Panc1 (cell line): ENCODE measurements around the gene ILDR2. TPM values are rescaled to one million over a fixed set of nuclear protein-coding genes. Genes with fewer than 3 reads are reported as not detected.

Source experiments
- ATAC-seq: fragments of 200-7000 bp; cut with Tn5 transposase; 2 replicates; pipeline ENCODE4 v1.9.1; 2020; ENCODE audit warnings: mild to moderate bottlenecking, moderate library complexity
- BruUV-seq: library from RNA; stranded (reverse); fragments of 400-500 nt; replicated peaks from 2 replicates; lab custom pipeline; 2021; lab: Mats Ljungman, UMichigan
- CTCF ChIA-PET: fragments of 300-600 bp; sonication (Branson Sonifier 250); formaldehyde crosslinking; loops from one replicate; lab custom pipeline; 2022; ENCODE audit warnings: antibody characterized with exemption; lab: Charles Lee
- POLR2A ChIA-PET: fragments of 300-600 bp; sonication (Branson Sonifier 250); formaldehyde crosslinking; loops from one replicate; lab custom pipeline; 2022; ENCODE audit warnings: antibody characterized with exemption; lab: Charles Lee
- DNase-seq: peaks from one replicate; pipeline ENCODE4 v3.0.0-alpha.2; 2010; ENCODE audit warnings: low read depth, low spot score
- H3K27ac ChIP-seq: 2 replicates; pipeline ENCODE4 v1.5.1; 2011; ENCODE audit warnings: mild to moderate bottlenecking, low read length, inconsistent platforms
- H3K27me3 ChIP-seq: fragments of 200-500 bp; sonication (Bioruptor generic); 2 replicates; pipeline ENCODE4 v1.6.0; 2014; ENCODE audit warnings: low read length, inconsistent platforms; ENCODE audit not compliant: control insufficient read depth, insufficient read depth
- H3K36me3 ChIP-seq: fragments of 200-500 bp; sonication (Bioruptor generic); 2 replicates; pipeline ENCODE4 v1.5.1; 2014; ENCODE audit warnings: inconsistent platforms, mild to moderate bottlenecking, low read length, moderate library complexity; ENCODE audit not compliant: control insufficient read depth, insufficient read depth
- H3K4me1 ChIP-seq: 2 replicates; pipeline ENCODE4 v1.5.1; 2011; ENCODE audit warnings: inconsistent platforms, mild to moderate bottlenecking, low read length, moderate library complexity; ENCODE audit not compliant: control insufficient read depth, insufficient read depth
- H3K4me3 ChIP-seq, 2 experiments: 2 replicates each; pipeline ENCODE4 v1.5.1; 2011 to 2012; ENCODE audit warnings: low read depth in 2 of 2, low read length in 2 of 2, mild to moderate bottlenecking in 2 of 2, inconsistent platforms in 1 of 2, moderate library complexity in 1 of 2
- H3K9me3 ChIP-seq: fragments of 200-500 bp; sonication (Bioruptor generic); 2 replicates; pipeline ENCODE4 v1.5.1; 2014; ENCODE audit warnings: low read depth, mild to moderate bottlenecking, inconsistent platforms, low read length, moderate library complexity; ENCODE audit not compliant: control insufficient read depth, insufficient read depth
- CTCF ChIP-seq: fragments of 450-650 bp; IDR thresholded peaks from 2 replicates; pipeline ENCODE4 v1.5.1; 2017; ENCODE audit warnings: mild to moderate bottlenecking
- POLR2AphosphoS5 ChIP-seq: IDR thresholded peaks from 2 replicates; pipeline ENCODE4 v1.6.1; 2012; ENCODE audit warnings: mild to moderate bottlenecking, low read depth, low read length, moderate library complexity
- REST ChIP-seq, 2 experiments: IDR thresholded peaks; 2 replicates each; pipeline ENCODE4 v1.6.1; 2011 to 2012; ENCODE audit warnings: low read depth in 2 of 2, control low read depth in 1 of 2, low read length in 1 of 2, mild to moderate bottlenecking in 1 of 2, moderate library complexity in 1 of 2; ENCODE audit not compliant: insufficient read depth in 1 of 2
- SIN3A ChIP-seq: IDR thresholded peaks from 2 replicates; pipeline ENCODE4 v1.6.1; 2012; ENCODE audit warnings: low read depth, mild to moderate bottlenecking, low read length, moderate library complexity, borderline replicate concordance; ENCODE audit not compliant: insufficient read depth
- TCF7L2 ChIP-seq: IDR thresholded peaks from 2 replicates; pipeline ENCODE4 v1.6.1; 2011; ENCODE audit warnings: mild to moderate bottlenecking, low read depth, low read length, inconsistent platforms
- in situ Hi-C: cut with HindIII; loops from 2 replicates; pipeline ENCODE4 v1.10.0; 2016; ENCODE audit warnings: low sequenced_read_pairs, low pct_unique_long_range_greater_than_20kb
- intact Hi-C: fragments of 100-400 bp; cut with micrococcal nuclease; formaldehyde crosslinking; loops from one replicate; pipeline ENCODE4 v1.10.0; 2022; ENCODE audit not compliant: unreplicated experiment
- total RNA-seq: library from RNA; stranded (reverse); gene quantifications from one replicate; pipeline ENCODE4 v1.2.1, GENCODE V29; 2021; ENCODE audit not compliant: unreplicated experiment

The ILDR2 gene
- total RNA-seq, 1 experiment from 2014 or later, result 0.08 TPM

- Histone ChIP-seq H3K27ac (no peak overlapping the region), H3K27me3 (peaks cover 7% of the 10 kb centered on the region), H3K4me1 (no peaks in the 10 kb centered on the region), H3K36me3 (no peaks in the 10 kb centered on the region), H3K4me3 (no peak overlapping the region), H3K9me3 (no peaks in the 10 kb centered on the region)
- in situ Hi-C loops, result no loop called here
- TF ChIP-seq CTCF, result no peak
- TF ChIP-seq REST (IDR thresholded peaks at IDR 0.05; ENCODE audit: insufficient read depth in 1 of 2, low read depth in 2 of 2, low read length in 1 of 2), result no peak
- no peak for TF ChIP-seq POLR2AphosphoS5
- no peak for TF ChIP-seq SIN3A
- no peak for TF ChIP-seq TCF7L2
- no peak for DNase-seq
- ChIA-PET CTCF (no interaction called here), POLR2A (no interaction called here)
- BruUV-seq, result no TSS peak
- no peak for ATAC-seq
- intact Hi-C loops, result no loop called here
Observed at GRCh38 chr1:166939741-166940375, 35.5 kb downstream of the ILDR2 start.

- TF ChIP-seq REST (IDR thresholded peaks at IDR 0.05; ENCODE audit: insufficient read depth in 1 of 2, low read depth in 2 of 2, low read length in 1 of 2) (no peak), SIN3A (no peak), TCF7L2 (no peak), CTCF (no peak), POLR2AphosphoS5 (no peak)
- Histone ChIP-seq H3K9me3 (no peaks in the 10 kb centered on the region), H3K27me3 (peaks cover 15% of the 10 kb centered on the region), H3K36me3 (no peaks in the 10 kb centered on the region), H3K4me1 (no peaks in the 10 kb centered on the region), H3K4me3 (no peak overlapping the region), H3K27ac (no peak overlapping the region)
- ChIA-PET POLR2A (no interaction called here), CTCF (no interaction called here)
- no TSS peak for BruUV-seq
- DNase-seq, result no peak
- in situ Hi-C loops (no loop called here), intact Hi-C loops (no loop called here)
- no peak for ATAC-seq
Observed at GRCh38 chr1:166937962-166938361, 37.4 kb downstream of the ILDR2 start.
